Measurements from ENCODE around the gene PUM1. TPM values are rescaled to one million over a fixed set of nuclear protein-coding genes. Genes with fewer than 3 reads are reported as not detected.

Gene PUM1
- total RNA-seq, 2 donors from 2014 or later: 30.9 to 32.3 TPM

- intact Hi-C loops (cut with DNase I): no loop called here
Observed at GRCh38 chr1:30883389-30884172, 181.9 kb downstream of the PUM1 start.

GRCh38 chr1:30882678-30883388 lies 182.7 kb downstream of the PUM1 start:
- H3K27me3 ChIP-seq: no peaks in the 10 kb centered on the region
- WGBS, 2 donors: 77 to 78% methylated on average over 14 of the region's 14 CpGs
- H3K27ac ChIP-seq: no peak overlapping the region
- no peak for TF ChIP-seq POLR2A (IDR thresholded peaks at IDR 0.05)
- no peak for TF ChIP-seq CTCF (IDR thresholded peaks at IDR 0.05)
- no peak overlapping the region for H3K4me3 ChIP-seq
- intact Hi-C loops (cut with DNase I): no loop called here
- H3K9me3 ChIP-seq: no peaks in the 10 kb centered on the region
- no peaks in the 10 kb centered on the region for H3K4me1 ChIP-seq
- no peak for ATAC-seq
- DNase-seq: no peak
- no peaks in the 10 kb centered on the region for H3K36me3 ChIP-seq (replicated peaks in 1 of 2; ENCODE audit: insufficient read depth in 1 of 2, low read depth in 2 of 2)

More at GRCh38 chr1:30883389-30884172, 181.9 kb downstream of the PUM1 start:
- no peak overlapping the region for H3K27ac ChIP-seq
- H3K9me3 ChIP-seq: no peaks in the 10 kb centered on the region
- peaks cover under 1% of the 10 kb centered on the region for H3K4me1 ChIP-seq
- no peak for ATAC-seq
- H3K27me3 ChIP-seq: no peaks in the 10 kb centered on the region
- H3K4me3 ChIP-seq: no peak overlapping the region
- no peak for DNase-seq
- TF ChIP-seq CTCF (IDR thresholded peaks at IDR 0.05) (no peak), POLR2A (IDR thresholded peaks at IDR 0.05) (no peak)
- no peaks in the 10 kb centered on the region for H3K36me3 ChIP-seq (replicated peaks in 1 of 2; ENCODE audit: insufficient read depth in 1 of 2, low read depth in 2 of 2)
- 78 to 88% methylated on average over 10 to 18 of the region's 18 CpGs for whole genome bisulfite sequencing, 2 donors

Small RNA genes lying within 50 kb of the gene (small RNA-seq; reads per million reads assigned to genes)
- gene AL356320.1: not detected
- not detected for gene RN7SL371P

Other genes starting within 250 kb of the PUM1 start
- 10 to 100 TPM in 1 of 2 donors, 1 to 10 TPM in 1; 7.8 to 19.1 TPM for gene SDC3, start 157.0 kb downstream of the PUM1 start, total RNA-seq
- gene NKAIN1, start 174.2 kb upstream of the PUM1 start, total RNA-seq: not detected
- gene SNRNP40, start 231.1 kb upstream of the PUM1 start, total RNA-seq: 10 to 100 TPM; 12.7 to 28.7 TPM
- 1 to 10 TPM; 8.0 to 9.2 TPM for gene ZCCHC17, start 231.3 kb upstream of the PUM1 start, total RNA-seq